ENCODE measurements around the gene STK10.

DNA sequence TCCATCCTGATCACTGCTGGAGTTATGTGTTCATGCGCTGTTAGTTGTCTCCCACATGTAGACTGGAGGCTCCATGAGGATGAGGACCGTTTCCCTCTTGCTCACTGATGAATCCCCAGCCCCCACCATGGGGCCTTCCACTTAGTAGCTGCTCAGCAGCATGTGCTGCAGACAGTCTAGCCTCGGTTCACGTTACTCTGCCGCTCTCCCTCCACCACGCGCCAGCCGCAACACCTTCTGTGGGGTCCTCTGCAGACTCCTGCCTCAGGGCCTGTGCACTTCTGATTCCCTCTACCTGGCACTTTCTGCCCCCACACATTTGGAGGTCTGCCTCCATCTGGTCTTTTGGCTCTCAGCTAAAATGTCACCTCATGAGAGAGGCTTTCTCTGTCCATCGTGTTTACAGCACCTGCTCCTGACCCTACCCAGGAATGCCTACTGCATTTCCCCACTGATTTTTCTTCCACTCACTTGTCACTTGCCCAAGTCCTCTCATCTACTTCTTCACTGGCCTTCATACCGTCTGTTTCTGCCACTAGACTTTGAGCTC, 36.3 kb downstream of the STK10 start:
- no peak for TF ChIP-seq EZH2 (IDR thresholded peaks at IDR 0.05; ENCODE audit: insufficient read depth, poor library complexity, severe bottlenecking)
- TF ChIP-seq EZH2phosphoT487 (IDR thresholded peaks at IDR 0.05; ENCODE audit: insufficient read depth, low read depth) = no peak
